ENCODE measurements around the gene ZNF597.

The ZNF597 gene

GRCh38 chr16:3443108-3444031, at the start of gene ZNF597, which contains the start of gene NAA60:
ZNF597 (minus strand) TSS chr16:3443504; CDS start chr16:3443153, 351 bp downstream.
NAA60 (plus strand) TSS chr16:3443680; CDS start chr16:3476228, 32,548 bp downstream.
- H3K36me3 ChIP-seq = peaks cover 47 to 63% (median 55%) of the 10 kb centered on the region in 11 experiments
- H3K4me1 ChIP-seq = peaks cover 0 to 10% (median 6%) of the 10 kb centered on the region in 10 experiments; a peak in 10 of 20 replicates
- peak within 1 kb of the TSS; percentile 60 to 85 (median 79) for H3K4me2 ChIP-seq
- peak within 1 kb of the TSS; percentile 67 to 85 (median 80) for H3K27ac ChIP-seq
- no peak for TF ChIP-seq Cebpa-rat (IDR thresholded peaks at IDR 0.05)
- no peaks in the 10 kb centered on the region for H3K27me3 ChIP-seq
- no peaks in the 10 kb centered on the region for H4K20me1 ChIP-seq
- H3K9me3 ChIP-seq (replicated peaks in 1 of 11) = peaks cover 71 to 96% (median 78%) of the 10 kb centered on the region in 11 experiments
- peak within 1 kb of the TSS; percentile 58 to 77 (median 70) for H3K4me3 ChIP-seq
- peak within 1 kb of the TSS; percentile 73 to 85 (median 80) for H3K9ac ChIP-seq

- Histone ChIP-seq H3K4me3 (no peak overlapping the region), H3K27ac (no peak overlapping the region), H3K4me1 (peaks cover 0 to 21% (median 15%) of the 10 kb centered on the region in 10 experiments; a peak in 12 of 20 replicates), H3K9ac (no peak overlapping the region), H3K27me3 (no peaks in the 10 kb centered on the region), H3K36me3 (peaks cover 5 to 11% (median 8%) of the 10 kb centered on the region in 11 experiments; a peak in 16 of 22 replicates), H3K9me3 (replicated peaks in 1 of 11) (no peaks in the 10 kb centered on the region), H4K20me1 (peaks cover 0 to 29% (median 8%) of the 10 kb centered on the region in 11 experiments; a peak in 11 of 22 replicates), H3K4me2 (no peak overlapping the region)
- no peak for TF ChIP-seq Cebpa-rat (IDR thresholded peaks at IDR 0.05)
Observed at GRCh38 chr16:3492356-3492755, 49.1 kb upstream of the ZNF597 start.

DNA sequence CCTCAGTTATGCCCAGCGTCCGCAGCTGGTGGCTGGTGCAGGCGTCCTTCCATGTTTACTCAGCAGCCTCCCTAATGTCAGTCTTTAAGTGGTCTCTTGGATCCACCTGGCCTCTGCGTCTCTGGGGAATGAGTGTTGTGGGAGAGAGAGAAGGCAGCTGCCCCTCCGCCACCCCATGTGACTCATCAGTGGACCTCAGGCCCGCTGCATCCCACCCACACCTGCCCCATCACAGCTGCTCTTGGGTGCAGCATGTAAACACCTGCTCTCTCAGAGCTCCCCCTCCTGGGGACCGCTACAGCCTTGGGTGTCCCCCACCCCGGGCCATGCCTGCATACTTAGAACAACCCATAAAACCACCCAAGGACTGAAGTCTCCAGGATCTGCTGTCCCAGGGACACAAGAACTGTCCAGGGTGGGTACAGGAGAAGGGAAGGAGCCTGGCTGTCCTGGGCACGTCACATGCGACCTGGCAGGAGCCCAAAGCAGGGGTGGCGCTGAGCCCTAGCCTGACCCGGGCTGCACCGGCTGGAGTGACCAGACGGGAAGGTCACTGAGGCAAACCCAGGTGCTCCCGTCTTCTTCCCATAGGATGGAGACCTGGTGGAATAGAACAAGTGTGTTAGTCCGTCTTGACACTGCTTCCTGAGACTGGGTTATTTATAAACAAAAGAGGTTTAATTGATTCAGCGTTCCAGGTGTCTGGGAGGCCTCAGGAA, 47.8 kb upstream of the ZNF597 start:
- H3K4me3 ChIP-seq = no peak overlapping the region
- H3K36me3 ChIP-seq = peaks cover 15 to 23% (median 21%) of the 10 kb centered on the region in 11 experiments
- peaks cover 0 to 21% (median 15%) of the 10 kb centered on the region in 10 experiments; a peak in 12 of 20 replicates for H3K4me1 ChIP-seq
- no peak for TF ChIP-seq Cebpa-rat (IDR thresholded peaks at IDR 0.05)
- H4K20me1 ChIP-seq = peaks cover 0 to 40% (median 19%) of the 10 kb centered on the region in 11 experiments; a peak in 12 of 22 replicates
- no peaks in the 10 kb centered on the region for H3K27me3 ChIP-seq
- H3K9ac ChIP-seq = no peak overlapping the region
- H3K27ac ChIP-seq = no peak overlapping the region
- H3K4me2 ChIP-seq = peak overlapping the region in 3 of 11 experiments; percentile 12 to 29 (median 15); a peak in 5 of 22 replicates
- no peaks in the 10 kb centered on the region for H3K9me3 ChIP-seq (replicated peaks in 1 of 11)

DNA sequence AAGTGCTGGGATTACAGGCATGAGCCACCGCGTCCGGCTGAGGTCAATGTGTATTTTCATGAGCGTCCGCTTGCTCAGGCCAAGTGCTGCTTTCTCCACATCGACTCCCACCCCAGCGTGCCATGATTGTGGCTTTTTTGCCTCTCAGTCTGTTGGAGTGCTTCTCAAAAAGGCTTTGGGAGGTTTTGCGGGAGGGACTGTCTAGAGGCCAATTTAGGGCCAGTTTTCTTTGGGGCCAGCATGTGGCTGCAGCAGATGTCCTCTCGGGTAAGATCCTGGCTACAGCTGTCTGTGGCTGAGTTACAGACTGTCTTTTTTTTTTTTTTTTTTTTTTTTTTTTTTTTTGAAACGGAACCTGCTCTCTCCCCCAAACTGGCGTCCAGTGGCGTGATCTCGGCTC, 45.5 kb upstream of the ZNF597 start:
- peaks cover 5 to 63% (median 38%) of the 10 kb centered on the region in 11 experiments; a peak in 16 of 22 replicates for H4K20me1 ChIP-seq
- TF ChIP-seq Cebpa-rat (IDR thresholded peaks at IDR 0.05) = no peak
- no peaks in the 10 kb centered on the region for H3K27me3 ChIP-seq
- H3K9ac ChIP-seq = no peak overlapping the region
- H3K36me3 ChIP-seq = peaks cover 38 to 46% (median 44%) of the 10 kb centered on the region in 11 experiments
- H3K4me2 ChIP-seq = no peak overlapping the region
- peaks cover 0 to 21% (median 15%) of the 10 kb centered on the region in 10 experiments; a peak in 12 of 20 replicates for H3K4me1 ChIP-seq
- H3K9me3 ChIP-seq (replicated peaks in 1 of 11) = no peaks in the 10 kb centered on the region
- H3K27ac ChIP-seq = no peak overlapping the region
- H3K4me3 ChIP-seq = no peak overlapping the region

DNA sequence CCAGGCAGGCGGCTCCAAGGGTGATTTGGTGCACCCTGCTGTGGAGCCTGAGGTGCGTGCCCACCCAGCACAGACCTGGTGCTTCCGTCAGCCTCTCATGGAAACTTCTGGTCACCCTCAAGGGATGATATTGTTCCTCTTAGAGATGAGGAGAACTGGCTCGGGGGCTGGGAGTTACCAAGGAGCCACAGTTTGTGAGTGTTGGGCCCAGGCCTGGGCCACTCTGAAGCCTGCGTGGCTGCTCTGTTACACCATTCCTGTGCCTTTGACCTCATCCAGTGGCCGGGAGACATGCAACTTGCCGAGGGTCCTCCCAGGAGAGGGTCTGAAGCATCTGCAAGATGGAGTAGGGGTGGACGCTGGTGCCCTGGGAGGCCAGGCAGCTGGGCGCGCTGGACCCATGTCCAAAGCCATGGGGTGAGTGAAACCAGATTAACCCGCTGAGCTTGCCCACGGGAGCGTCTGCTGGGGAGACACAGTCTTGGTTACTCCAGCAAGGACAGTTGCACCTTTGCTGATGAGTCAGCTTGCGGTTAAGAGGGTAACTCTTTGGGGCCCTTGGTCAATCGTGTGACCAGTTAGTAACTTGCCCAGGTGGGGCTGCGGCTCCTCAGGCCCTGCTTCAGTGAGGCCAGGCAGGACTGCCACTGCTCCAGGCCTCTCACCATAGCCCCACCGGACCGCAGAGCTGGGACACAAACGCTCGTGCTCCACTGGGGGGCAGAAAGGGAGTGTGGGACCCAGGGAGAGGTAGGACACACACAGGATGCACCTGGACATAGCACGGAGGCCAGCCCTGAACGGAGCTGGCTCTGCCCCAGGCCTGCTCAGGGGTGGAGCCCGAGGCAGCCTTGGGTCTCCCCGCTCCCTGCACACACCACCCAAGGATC, 44.5 kb upstream of the ZNF597 start:
- no peaks in the 10 kb centered on the region for H3K27me3 ChIP-seq
- H3K27ac ChIP-seq = peak overlapping the region in 2 of 11 experiments; percentile 12 to 14; a peak in 1 of 22 replicates
- TF ChIP-seq Cebpa-rat (IDR thresholded peaks at IDR 0.05) = no peak
- H3K9me3 ChIP-seq (replicated peaks in 1 of 11) = no peaks in the 10 kb centered on the region
- H3K4me3 ChIP-seq = no peak overlapping the region
- H3K4me1 ChIP-seq = peaks cover 0 to 21% (median 15%) of the 10 kb centered on the region in 10 experiments; a peak in 12 of 20 replicates
- H4K20me1 ChIP-seq = peaks cover 8 to 73% (median 47%) of the 10 kb centered on the region in 11 experiments; a peak in 16 of 22 replicates
- peak overlapping the region in 3 of 11 experiments; percentile 22 to 24 (median 24); a peak in 3 of 22 replicates for H3K9ac ChIP-seq
- peaks cover 48 to 56% (median 54%) of the 10 kb centered on the region in 11 experiments for H3K36me3 ChIP-seq
- peak overlapping the region in 4 of 11 experiments; percentile 10 to 31 (median 21); a peak in 2 of 22 replicates for H3K4me2 ChIP-seq

GRCh38 chr16:3486506-3487215, 43.4 kb upstream of the ZNF597 start:
- no peak overlapping the region for H3K4me2 ChIP-seq
- no peaks in the 10 kb centered on the region for H3K27me3 ChIP-seq
- H3K9me3 ChIP-seq (replicated peaks in 1 of 11) = no peaks in the 10 kb centered on the region
- peaks cover 0 to 21% (median 15%) of the 10 kb centered on the region in 10 experiments; a peak in 12 of 20 replicates for H3K4me1 ChIP-seq
- peaks cover 16 to 83% (median 55%) of the 10 kb centered on the region in 11 experiments; a peak in 18 of 22 replicates for H4K20me1 ChIP-seq
- H3K4me3 ChIP-seq = no peak overlapping the region
- TF ChIP-seq Cebpa-rat (IDR thresholded peaks at IDR 0.05) = no peak
- H3K36me3 ChIP-seq = peaks cover 57 to 67% (median 64%) of the 10 kb centered on the region in 11 experiments
- H3K27ac ChIP-seq = no peak overlapping the region
- no peak overlapping the region for H3K9ac ChIP-seq

- H3K27me3 ChIP-seq = no peaks in the 10 kb centered on the region
- H3K9me3 ChIP-seq (replicated peaks in 1 of 11) = no peaks in the 10 kb centered on the region
- no peak overlapping the region for H3K4me3 ChIP-seq
- no peak overlapping the region for H3K4me2 ChIP-seq
- no peak overlapping the region for H3K9ac ChIP-seq
- H3K4me1 ChIP-seq = peaks cover 0 to 16% (median 9%) of the 10 kb centered on the region in 10 experiments; a peak in 12 of 20 replicates
- TF ChIP-seq Cebpa-rat (IDR thresholded peaks at IDR 0.05) = no peak
- peaks cover 23 to 86% (median 62%) of the 10 kb centered on the region in 11 experiments; a peak in 20 of 22 replicates for H4K20me1 ChIP-seq
- H3K27ac ChIP-seq = no peak overlapping the region
- peaks cover 64 to 74% (median 71%) of the 10 kb centered on the region in 11 experiments for H3K36me3 ChIP-seq
Observed at GRCh38 chr16:3485821-3486505, 42.7 kb upstream of the ZNF597 start.
